PC-9 (cell line): ENCODE data around the gene GSN. TPM values are rescaled to one million over a fixed set of nuclear protein-coding genes. Genes with fewer than 3 reads are reported as not detected.

ENCODE experiments used
- BruUV-seq: library from RNA; stranded (reverse); fragments of 400-500 nt; replicated peaks from 2 replicates; lab custom pipeline; 2021; lab: Mats Ljungman, UMichigan
- CTCF ChIA-PET: fragments of 300-600 bp; sonication (Branson Sonifier 250); formaldehyde crosslinking; loops from one replicate; lab custom pipeline; 2022; ENCODE audit warnings: antibody characterized with exemption; lab: Charles Lee
- POLR2A ChIA-PET: fragments of 300-600 bp; sonication (Branson Sonifier 250); formaldehyde crosslinking; loops from one replicate; lab custom pipeline; 2022; ENCODE audit warnings: antibody characterized with exemption; ENCODE audit not compliant: unreplicated experiment; lab: Charles Lee
- DNase-seq, 2 experiments: peaks; one replicate each; pipeline versions ENCODE4 v3.0.0 to v3.0.0-alpha.2; 2015 to 2022; ENCODE audit warnings: mixed read lengths in 1 of 2
- H2AFZ ChIP-seq: fragments of 200-600 bp; sonication (generic); 2 replicates; pipeline ENCODE4 v1.8.1; 2017; ENCODE audit warnings: antibody characterized with exemption
- H3F3A ChIP-seq: fragments of 200-600 bp; sonication (generic); 2 replicates; pipeline ENCODE4 v1.8.1; 2017; ENCODE audit warnings: antibody characterized with exemption, mild to moderate bottlenecking, low read depth; ENCODE audit not compliant: insufficient read depth
- H3K27ac ChIP-seq: fragments of 200-600 bp; sonication (generic); 2 replicates; pipeline ENCODE4 v1.6.1; 2016; ENCODE audit warnings: mixed run types
- H3K27me3 ChIP-seq: fragments of 200-600 bp; sonication (generic); 2 replicates; pipeline ENCODE4 v1.6.1; 2016; ENCODE audit warnings: low read depth, mixed run types; ENCODE audit not compliant: insufficient read depth
- H3K36me3 ChIP-seq: fragments of 200-600 bp; sonication (generic); 2 replicates; pipeline ENCODE4 v1.6.1; 2016; ENCODE audit warnings: low read depth, mixed run types
- H3K4me1 ChIP-seq: fragments of 200-600 bp; sonication (generic); replicated peaks from 2 replicates; pipeline ENCODE4 v1.6.1; 2016; ENCODE audit warnings: mixed run types; ENCODE audit not compliant: insufficient read depth
- H3K4me2 ChIP-seq: fragments of 200-600 bp; sonication (generic); 2 replicates; pipeline ENCODE4 v1.6.1; 2017; ENCODE audit warnings: mixed run types
- H3K4me3 ChIP-seq: fragments of 200-600 bp; sonication (generic); 2 replicates; pipeline ENCODE4 v1.6.1; 2016; ENCODE audit warnings: mixed run types
- H3K79me2 ChIP-seq: fragments of 200-600 bp; sonication (generic); 2 replicates; pipeline ENCODE4 v1.6.1; 2017; ENCODE audit warnings: low read depth, mixed run types
- H3K9me2 ChIP-seq: fragments of 200-600 bp; sonication (generic); 2 replicates; pipeline ENCODE4 v1.8.1; 2017; ENCODE audit warnings: mild to moderate bottlenecking; ENCODE audit not compliant: insufficient read depth
- H3K9me3 ChIP-seq: fragments of 200-600 bp; sonication (generic); 2 replicates; pipeline ENCODE4 v1.8.1; 2016; ENCODE audit warnings: low read depth; ENCODE audit not compliant: insufficient read depth
- H4K20me1 ChIP-seq: fragments of 200-600 bp; sonication (generic); 2 replicates; pipeline ENCODE4 v1.8.1; 2017; ENCODE audit not compliant: insufficient read depth
- CTCF ChIP-seq: fragments of 200-600 bp; sonication (generic); conservative IDR thresholded peaks from 2 replicates; pipeline ENCODE4 v1.6.1; 2017; ENCODE audit warnings: mixed run types, antibody characterized with exemption, mild to moderate bottlenecking, moderate library complexity
- EZH2 ChIP-seq: fragments of 200-600 bp; sonication (generic); IDR thresholded peaks from 2 replicates; pipeline ENCODE4 v1.8.0; 2017; ENCODE audit warnings: antibody characterized with exemption, low read depth
- intact Hi-C: fragments of 100-400 bp; cut with micrococcal nuclease; formaldehyde crosslinking; loops from one replicate; pipeline ENCODE4 v1.10.0; 2022; ENCODE audit not compliant: unreplicated experiment
- total RNA-seq: library from RNA; stranded (reverse); gene quantifications from 2 replicates; pipeline ENCODE4 v1.2.3, GENCODE V29; 2021

The GSN gene
- total RNA-seq, 1 experiment from 2014 or later, result 135 TPM

- ChIA-PET POLR2A (no interaction called here), CTCF (interaction anchor here (0.6 kb wide), 1 partner anchor 27 kb away, joined by 3 read pairs; no protein-coding TSS in a partner anchor)
- TF ChIP-seq CTCF (no peak), EZH2 (no peak)
- Histone ChIP-seq H3K9me3 (no peaks in the 10 kb centered on the region), H3K4me1 (peaks cover 7% of the 10 kb centered on the region), H3K4me2 (no peak overlapping the region), H3K4me3 (no peak overlapping the region), H3K27ac (no peak overlapping the region), H4K20me1 (no peaks in the 10 kb centered on the region), H3K27me3 (no peaks in the 10 kb centered on the region), H3K36me3 (no peaks in the 10 kb centered on the region), H3K9me2 (no peaks in the 10 kb centered on the region), H3F3A (peaks cover 7% of the 10 kb centered on the region), H2AFZ (no peak overlapping the region), H3K79me2 (no peaks in the 10 kb centered on the region)
- BruUV-seq, result no TSS peak
- DNase-seq, result no peak
- intact Hi-C loops, result no loop called here
Observed at GRCh38 chr9:121294866-121295661, 27.1 kb downstream of the GSN start.

GRCh38 chr9:121295662-121296191 lies 27.8 kb downstream of the GSN start:
- H3K4me2 ChIP-seq, result no peak overlapping the region
- CTCF ChIA-PET, result interaction anchor here (0.6 kb wide), 1 partner anchor 28 kb away, joined by 3 read pairs; no protein-coding TSS in a partner anchor

More at GRCh38 chr9:121295662-121296191, 27.8 kb downstream of the GSN start:
- no peaks in the 10 kb centered on the region for H3K36me3 ChIP-seq
- no peak for DNase-seq
- H3F3A ChIP-seq, result peaks cover 7% of the 10 kb centered on the region
- H3K9me2 ChIP-seq, result no peaks in the 10 kb centered on the region
- H2AFZ ChIP-seq, result no peak overlapping the region
- BruUV-seq, result no TSS peak
- H3K4me1 ChIP-seq, result peaks cover 13% of the 10 kb centered on the region
- no peaks in the 10 kb centered on the region for H3K27me3 ChIP-seq
- no peaks in the 10 kb centered on the region for H3K9me3 ChIP-seq
- TF ChIP-seq EZH2 (no peak), CTCF (no peak)
- H4K20me1 ChIP-seq, result no peaks in the 10 kb centered on the region
- H3K79me2 ChIP-seq, result no peaks in the 10 kb centered on the region
- H3K27ac ChIP-seq, result no peak overlapping the region
- intact Hi-C loops, result no loop called here
- POLR2A ChIA-PET, result no interaction called here
- no peak overlapping the region for H3K4me3 ChIP-seq
